WTC11 (cell line): ENCODE measurements around the gene CEP57L1. TPM values are rescaled to one million over a fixed set of nuclear protein-coding genes. Genes with fewer than 3 reads are reported as not detected.

Experiments
- ATAC-seq: fragments of 200-7000 bp; cut with Tn5 transposase; 2 replicates; pipeline ENCODE4 v1.10.0; 2021; ENCODE audit warnings: mild to moderate bottlenecking, moderate library complexity
- CTCF ChIA-PET: fragments of 300-600 bp; sonication (Branson Sonifier 250); formaldehyde crosslinking; loops from one replicate; lab custom pipeline; 2021; ENCODE audit warnings: antibody characterized with exemption; lab: Charles Lee
- POLR2A ChIA-PET: fragments of 350-600 bp; sonication (Branson Sonifier 250); formaldehyde crosslinking; loops from one replicate; lab custom pipeline; 2021; ENCODE audit warnings: antibody characterized with exemption; lab: Charles Lee
- DNase-seq: peaks from one replicate; pipeline ENCODE4 v3.0.0; 2021; ENCODE audit warnings: low spot score
- H3K27ac Mint-ChIP-seq: 2 replicates; pipeline ENCODE4 v1.8.0; 2021; ENCODE audit warnings: mixed read lengths
- H3K27me3 Mint-ChIP-seq: 2 replicates; pipeline ENCODE4 v1.8.0; 2021; ENCODE audit warnings: low read depth, mild to moderate bottlenecking, moderate library complexity, mixed read lengths
- H3K36me3 Mint-ChIP-seq: 2 replicates; pipeline ENCODE4 v1.8.0; 2021; ENCODE audit warnings: mixed read lengths
- H3K4me1 Mint-ChIP-seq: 2 replicates; pipeline ENCODE4 v1.8.0; 2022; ENCODE audit warnings: mixed read lengths
- H3K4me3 Mint-ChIP-seq: 2 replicates; pipeline ENCODE4 v1.8.0; 2021; ENCODE audit warnings: mild to moderate bottlenecking, moderate library complexity, mixed read lengths
- H3K9me3 Mint-ChIP-seq: 2 replicates; pipeline ENCODE4 v1.8.0; 2021; ENCODE audit warnings: mixed read lengths
- FOXK1 ChIP-seq: sonication (generic); formaldehyde crosslinking; IDR thresholded peaks from 2 replicates; pipeline ENCODE4 v1.8.0; 2022; ENCODE audit warnings: mild to moderate bottlenecking, moderate library complexity, missing genetic modification reagents
- FOXP1 ChIP-seq: sonication (generic); formaldehyde crosslinking; IDR thresholded peaks from 2 replicates; pipeline ENCODE4 v1.8.0; 2022; ENCODE audit warnings: missing genetic modification reagents, mild to moderate bottlenecking, moderate library complexity, borderline replicate concordance
- GABPB1 ChIP-seq: sonication (generic); formaldehyde crosslinking; IDR thresholded peaks from 2 replicates; pipeline ENCODE4 v1.8.1; 2023; ENCODE audit warnings: mild to moderate bottlenecking, missing genetic modification reagents
- JUN ChIP-seq: sonication (generic); formaldehyde crosslinking; IDR thresholded peaks from 2 replicates; pipeline ENCODE4 v1.8.0; 2023; ENCODE audit warnings: mild to moderate bottlenecking, missing genetic modification reagents
- KAT7 ChIP-seq: sonication (generic); formaldehyde crosslinking; IDR thresholded peaks from 2 replicates; pipeline ENCODE4 v1.8.1; 2023; ENCODE audit warnings: missing genetic modification reagents, mild to moderate bottlenecking, borderline replicate concordance
- MYBL2 ChIP-seq: sonication (generic); formaldehyde crosslinking; IDR thresholded peaks from 2 replicates; pipeline ENCODE4 v1.8.1; 2023; ENCODE audit warnings: mild to moderate bottlenecking, moderate library complexity, missing genetic modification reagents
- NFATC4 ChIP-seq: fragments of 250-450 bp; sonication (Bioruptor Pico); IDR thresholded peaks from 2 replicates; pipeline ENCODE4 v1.9.0; 2021; ENCODE audit warnings: mild to moderate bottlenecking
- OVOL2 ChIP-seq: fragments of 250-450 bp; sonication (Bioruptor Pico); IDR thresholded peaks from 2 replicates; pipeline ENCODE4 v1.9.0; 2021; ENCODE audit warnings: mild to moderate bottlenecking, borderline replicate concordance
- PRRX2 ChIP-seq: fragments of 250-450 bp; sonication (Bioruptor Pico); IDR thresholded peaks from 2 replicates; pipeline ENCODE4 v1.8.0; 2021; ENCODE audit warnings: mild to moderate bottlenecking
- SOX15 ChIP-seq: fragments of 250-450 bp; sonication (Bioruptor Pico); IDR thresholded peaks from 2 replicates; pipeline ENCODE4 v1.9.0; 2021; ENCODE audit warnings: mild to moderate bottlenecking
- ZNF121 ChIP-seq: sonication (generic); formaldehyde crosslinking; IDR thresholded peaks from 2 replicates; pipeline ENCODE4 v1.8.0; 2023; ENCODE audit warnings: missing genetic modification reagents
- ZNF317 ChIP-seq: sonication (generic); formaldehyde crosslinking; IDR thresholded peaks from 2 replicates; pipeline ENCODE4 v1.8.1; 2023; ENCODE audit warnings: low read depth, mild to moderate bottlenecking, moderate library complexity, missing genetic modification reagents, borderline replicate concordance
- total RNA-seq: library from RNA; stranded (reverse); gene quantifications from 3 replicates; pipeline ENCODE4 v1.2.3, GENCODE V29; 2021
- TF ChIP-seq, protein P1 (sequence below): sonication (generic); formaldehyde crosslinking; IDR thresholded peaks from 2 replicates; pipeline ENCODE4 v1.8.1; 2023; ENCODE audit warnings: mild to moderate bottlenecking, missing genetic modification reagents, moderate library complexity
- TF ChIP-seq, protein P2 (sequence below): sonication (generic); formaldehyde crosslinking; conservative IDR thresholded peaks from 2 replicates; pipeline ENCODE4 v1.8.1; 2023; ENCODE audit warnings: mild to moderate bottlenecking, low read depth, missing genetic modification reagents, moderate library complexity
- TF ChIP-seq, protein P3 (sequence below): sonication (generic); formaldehyde crosslinking; IDR thresholded peaks from 2 replicates; pipeline ENCODE4 v1.8.0; 2022; ENCODE audit warnings: mild to moderate bottlenecking, missing genetic modification reagents
- TF ChIP-seq, protein P4 (sequence below): sonication (generic); formaldehyde crosslinking; IDR thresholded peaks from 2 replicates; pipeline ENCODE4 v1.8.1; 2022; ENCODE audit warnings: mild to moderate bottlenecking, missing genetic modification reagents, moderate library complexity, borderline replicate concordance
- TF ChIP-seq, protein P5 (sequence below): fragments of 250-450 bp; sonication (Bioruptor Pico); IDR thresholded peaks from 2 replicates; pipeline ENCODE4 v1.9.0; 2021; ENCODE audit warnings: mild to moderate bottlenecking
- TF ChIP-seq, protein P6 (sequence below): sonication (generic); formaldehyde crosslinking; IDR thresholded peaks from 2 replicates; pipeline ENCODE4 v1.8.0; 2022; ENCODE audit warnings: mild to moderate bottlenecking, missing genetic modification reagents
- TF ChIP-seq, protein P7 (sequence below): sonication (generic); formaldehyde crosslinking; IDR thresholded peaks from 2 replicates; pipeline ENCODE4 v1.8.0; 2023; ENCODE audit warnings: mild to moderate bottlenecking, missing genetic modification reagents

The CEP57L1 gene
- total RNA-seq, 1 experiment from 2014 or later: 13.1 TPM

DNA sequence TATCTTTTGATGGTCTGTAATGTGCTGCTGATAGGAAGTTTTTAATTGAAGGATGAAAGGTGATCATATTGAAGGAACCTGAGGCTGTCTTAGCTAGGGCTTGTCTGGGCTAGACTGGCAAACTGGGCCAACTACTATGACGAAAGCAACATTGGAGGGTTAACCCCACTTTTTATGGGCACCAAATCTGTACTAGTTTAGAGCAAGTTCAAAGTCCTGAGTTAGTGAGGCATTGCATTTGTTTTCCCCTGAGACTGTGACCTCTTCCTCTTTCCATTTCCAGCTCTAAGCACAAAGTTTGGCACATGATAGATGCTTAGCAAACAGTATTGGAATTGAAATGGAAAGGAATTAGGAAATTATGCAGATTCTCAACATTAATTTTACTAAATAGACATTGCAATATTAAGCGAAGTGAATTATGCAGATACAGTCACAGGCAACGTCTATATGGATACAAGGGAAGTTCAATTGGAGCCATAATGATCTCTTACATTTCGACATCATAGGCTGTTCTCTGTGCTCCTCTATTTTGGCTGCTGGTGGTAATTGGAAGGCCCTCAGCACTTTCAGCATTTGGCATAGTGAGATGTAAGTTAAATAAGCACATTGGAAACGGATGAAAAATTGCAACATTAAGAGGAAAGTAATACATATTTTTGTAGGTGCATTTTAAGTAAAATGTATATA is 22.2 kb downstream of the CEP57L1 start:
- H3K36me3 Mint-ChIP-seq: no peaks in the 10 kb centered on the region
- TF ChIP-seq KAT7 (CRISPR knock-in tag) (no peak), OVOL2 (CRISPR knock-in tag) (no peak), ZNF121 (CRISPR knock-in tag) (no peak), FOXK1 (CRISPR knock-in tag) (no peak), PRRX2 (CRISPR knock-in tag) (no peak), JUN (CRISPR knock-in tag) (no peak)
- TF ChIP-seq, protein P1, sequence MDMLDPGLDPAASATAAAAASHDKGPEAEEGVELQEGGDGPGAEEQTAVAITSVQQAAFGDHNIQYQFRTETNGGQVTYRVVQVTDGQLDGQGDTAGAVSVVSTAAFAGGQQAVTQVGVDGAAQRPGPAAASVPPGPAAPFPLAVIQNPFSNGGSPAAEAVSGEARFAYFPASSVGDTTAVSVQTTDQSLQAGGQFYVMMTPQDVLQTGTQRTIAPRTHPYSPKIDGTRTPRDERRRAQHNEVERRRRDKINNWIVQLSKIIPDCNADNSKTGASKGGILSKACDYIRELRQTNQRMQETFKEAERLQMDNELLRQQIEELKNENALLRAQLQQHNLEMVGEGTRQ: no peak
- TF ChIP-seq, protein P2, sequence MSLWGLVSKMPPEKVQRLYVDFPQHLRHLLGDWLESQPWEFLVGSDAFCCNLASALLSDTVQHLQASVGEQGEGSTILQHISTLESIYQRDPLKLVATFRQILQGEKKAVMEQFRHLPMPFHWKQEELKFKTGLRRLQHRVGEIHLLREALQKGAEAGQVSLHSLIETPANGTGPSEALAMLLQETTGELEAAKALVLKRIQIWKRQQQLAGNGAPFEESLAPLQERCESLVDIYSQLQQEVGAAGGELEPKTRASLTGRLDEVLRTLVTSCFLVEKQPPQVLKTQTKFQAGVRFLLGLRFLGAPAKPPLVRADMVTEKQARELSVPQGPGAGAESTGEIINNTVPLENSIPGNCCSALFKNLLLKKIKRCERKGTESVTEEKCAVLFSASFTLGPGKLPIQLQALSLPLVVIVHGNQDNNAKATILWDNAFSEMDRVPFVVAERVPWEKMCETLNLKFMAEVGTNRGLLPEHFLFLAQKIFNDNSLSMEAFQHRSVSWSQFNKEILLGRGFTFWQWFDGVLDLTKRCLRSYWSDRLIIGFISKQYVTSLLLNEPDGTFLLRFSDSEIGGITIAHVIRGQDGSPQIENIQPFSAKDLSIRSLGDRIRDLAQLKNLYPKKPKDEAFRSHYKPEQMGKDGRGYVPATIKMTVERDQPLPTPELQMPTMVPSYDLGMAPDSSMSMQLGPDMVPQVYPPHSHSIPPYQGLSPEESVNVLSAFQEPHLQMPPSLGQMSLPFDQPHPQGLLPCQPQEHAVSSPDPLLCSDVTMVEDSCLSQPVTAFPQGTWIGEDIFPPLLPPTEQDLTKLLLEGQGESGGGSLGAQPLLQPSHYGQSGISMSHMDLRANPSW (CRISPR knock-in tag): no peak
- TF ChIP-seq, protein P3, sequence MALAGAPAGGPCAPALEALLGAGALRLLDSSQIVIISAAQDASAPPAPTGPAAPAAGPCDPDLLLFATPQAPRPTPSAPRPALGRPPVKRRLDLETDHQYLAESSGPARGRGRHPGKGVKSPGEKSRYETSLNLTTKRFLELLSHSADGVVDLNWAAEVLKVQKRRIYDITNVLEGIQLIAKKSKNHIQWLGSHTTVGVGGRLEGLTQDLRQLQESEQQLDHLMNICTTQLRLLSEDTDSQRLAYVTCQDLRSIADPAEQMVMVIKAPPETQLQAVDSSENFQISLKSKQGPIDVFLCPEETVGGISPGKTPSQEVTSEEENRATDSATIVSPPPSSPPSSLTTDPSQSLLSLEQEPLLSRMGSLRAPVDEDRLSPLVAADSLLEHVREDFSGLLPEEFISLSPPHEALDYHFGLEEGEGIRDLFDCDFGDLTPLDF (CRISPR knock-in tag): no peak
- TF ChIP-seq, protein P4, sequence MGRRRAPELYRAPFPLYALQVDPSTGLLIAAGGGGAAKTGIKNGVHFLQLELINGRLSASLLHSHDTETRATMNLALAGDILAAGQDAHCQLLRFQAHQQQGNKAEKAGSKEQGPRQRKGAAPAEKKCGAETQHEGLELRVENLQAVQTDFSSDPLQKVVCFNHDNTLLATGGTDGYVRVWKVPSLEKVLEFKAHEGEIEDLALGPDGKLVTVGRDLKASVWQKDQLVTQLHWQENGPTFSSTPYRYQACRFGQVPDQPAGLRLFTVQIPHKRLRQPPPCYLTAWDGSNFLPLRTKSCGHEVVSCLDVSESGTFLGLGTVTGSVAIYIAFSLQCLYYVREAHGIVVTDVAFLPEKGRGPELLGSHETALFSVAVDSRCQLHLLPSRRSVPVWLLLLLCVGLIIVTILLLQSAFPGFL (CRISPR knock-in tag): no peak
- TF ChIP-seq, protein P5, sequence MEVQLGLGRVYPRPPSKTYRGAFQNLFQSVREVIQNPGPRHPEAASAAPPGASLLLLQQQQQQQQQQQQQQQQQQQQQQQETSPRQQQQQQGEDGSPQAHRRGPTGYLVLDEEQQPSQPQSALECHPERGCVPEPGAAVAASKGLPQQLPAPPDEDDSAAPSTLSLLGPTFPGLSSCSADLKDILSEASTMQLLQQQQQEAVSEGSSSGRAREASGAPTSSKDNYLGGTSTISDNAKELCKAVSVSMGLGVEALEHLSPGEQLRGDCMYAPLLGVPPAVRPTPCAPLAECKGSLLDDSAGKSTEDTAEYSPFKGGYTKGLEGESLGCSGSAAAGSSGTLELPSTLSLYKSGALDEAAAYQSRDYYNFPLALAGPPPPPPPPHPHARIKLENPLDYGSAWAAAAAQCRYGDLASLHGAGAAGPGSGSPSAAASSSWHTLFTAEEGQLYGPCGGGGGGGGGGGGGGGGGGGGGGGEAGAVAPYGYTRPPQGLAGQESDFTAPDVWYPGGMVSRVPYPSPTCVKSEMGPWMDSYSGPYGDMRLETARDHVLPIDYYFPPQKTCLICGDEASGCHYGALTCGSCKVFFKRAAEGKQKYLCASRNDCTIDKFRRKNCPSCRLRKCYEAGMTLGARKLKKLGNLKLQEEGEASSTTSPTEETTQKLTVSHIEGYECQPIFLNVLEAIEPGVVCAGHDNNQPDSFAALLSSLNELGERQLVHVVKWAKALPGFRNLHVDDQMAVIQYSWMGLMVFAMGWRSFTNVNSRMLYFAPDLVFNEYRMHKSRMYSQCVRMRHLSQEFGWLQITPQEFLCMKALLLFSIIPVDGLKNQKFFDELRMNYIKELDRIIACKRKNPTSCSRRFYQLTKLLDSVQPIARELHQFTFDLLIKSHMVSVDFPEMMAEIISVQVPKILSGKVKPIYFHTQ (CRISPR knock-in tag): no peak
- TF ChIP-seq, all 79 proteins: peak for 0
- ATAC-seq (no peak), DNase-seq (no peak)
- H3K27ac Mint-ChIP-seq: no peak overlapping the region
- ChIA-PET CTCF (no interaction called here), POLR2A (no interaction called here)
- H3K27me3 Mint-ChIP-seq: no peaks in the 10 kb centered on the region
- no peaks in the 10 kb centered on the region for H3K9me3 Mint-ChIP-seq
- peaks cover 3% of the 10 kb centered on the region; the same call in 1 of the 2 replicates for H3K4me1 Mint-ChIP-seq
- H3K4me3 Mint-ChIP-seq: no peak overlapping the region

DNA sequence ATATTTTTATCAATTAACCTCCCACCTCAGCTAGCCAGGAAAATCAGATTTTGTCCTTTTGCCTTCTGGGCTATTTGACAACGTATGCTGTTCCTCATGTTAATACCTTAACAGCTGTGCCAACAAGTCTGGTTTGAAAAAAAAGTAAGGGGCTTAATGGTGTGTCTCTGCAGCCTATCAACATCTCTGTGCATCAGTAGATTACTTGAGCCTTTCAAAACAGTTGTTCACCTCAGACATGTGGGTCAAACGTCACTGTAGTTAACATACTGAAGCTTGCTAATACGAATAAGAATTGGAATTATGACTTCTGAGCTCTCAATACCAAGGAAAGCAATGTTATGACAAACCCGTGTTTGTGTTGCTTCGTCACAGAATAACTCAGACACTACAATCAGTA is 23.0 kb downstream of the CEP57L1 start:
- no peak for ATAC-seq
- H3K4me3 Mint-ChIP-seq: no peak overlapping the region
- H3K9me3 Mint-ChIP-seq: no peaks in the 10 kb centered on the region
- no peaks in the 10 kb centered on the region for H3K36me3 Mint-ChIP-seq
- H3K4me1 Mint-ChIP-seq: no peaks in the 10 kb centered on the region
- H3K27ac Mint-ChIP-seq: no peak overlapping the region
- H3K27me3 Mint-ChIP-seq: no peaks in the 10 kb centered on the region
- no peak for DNase-seq
- CTCF ChIA-PET: no interaction called here
- POLR2A ChIA-PET: no interaction called here
- TF ChIP-seq, protein P6, sequence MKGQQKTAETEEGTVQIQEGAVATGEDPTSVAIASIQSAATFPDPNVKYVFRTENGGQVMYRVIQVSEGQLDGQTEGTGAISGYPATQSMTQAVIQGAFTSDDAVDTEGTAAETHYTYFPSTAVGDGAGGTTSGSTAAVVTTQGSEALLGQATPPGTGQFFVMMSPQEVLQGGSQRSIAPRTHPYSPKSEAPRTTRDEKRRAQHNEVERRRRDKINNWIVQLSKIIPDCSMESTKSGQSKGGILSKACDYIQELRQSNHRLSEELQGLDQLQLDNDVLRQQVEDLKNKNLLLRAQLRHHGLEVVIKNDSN (CRISPR knock-in tag): no peak
- no peak for TF ChIP-seq PRRX2 (CRISPR knock-in tag)
- TF ChIP-seq MYBL2 (CRISPR knock-in tag): no peak
- no peak for TF ChIP-seq SOX15
- TF ChIP-seq, protein P4 (CRISPR knock-in tag): no peak
- TF ChIP-seq, protein P3 (CRISPR knock-in tag): no peak
- no peak for TF ChIP-seq FOXP1
- no peak for TF ChIP-seq ZNF317 (CRISPR knock-in tag)
- no peak for TF ChIP-seq GABPB1 (CRISPR knock-in tag)
- TF ChIP-seq, protein P7, sequence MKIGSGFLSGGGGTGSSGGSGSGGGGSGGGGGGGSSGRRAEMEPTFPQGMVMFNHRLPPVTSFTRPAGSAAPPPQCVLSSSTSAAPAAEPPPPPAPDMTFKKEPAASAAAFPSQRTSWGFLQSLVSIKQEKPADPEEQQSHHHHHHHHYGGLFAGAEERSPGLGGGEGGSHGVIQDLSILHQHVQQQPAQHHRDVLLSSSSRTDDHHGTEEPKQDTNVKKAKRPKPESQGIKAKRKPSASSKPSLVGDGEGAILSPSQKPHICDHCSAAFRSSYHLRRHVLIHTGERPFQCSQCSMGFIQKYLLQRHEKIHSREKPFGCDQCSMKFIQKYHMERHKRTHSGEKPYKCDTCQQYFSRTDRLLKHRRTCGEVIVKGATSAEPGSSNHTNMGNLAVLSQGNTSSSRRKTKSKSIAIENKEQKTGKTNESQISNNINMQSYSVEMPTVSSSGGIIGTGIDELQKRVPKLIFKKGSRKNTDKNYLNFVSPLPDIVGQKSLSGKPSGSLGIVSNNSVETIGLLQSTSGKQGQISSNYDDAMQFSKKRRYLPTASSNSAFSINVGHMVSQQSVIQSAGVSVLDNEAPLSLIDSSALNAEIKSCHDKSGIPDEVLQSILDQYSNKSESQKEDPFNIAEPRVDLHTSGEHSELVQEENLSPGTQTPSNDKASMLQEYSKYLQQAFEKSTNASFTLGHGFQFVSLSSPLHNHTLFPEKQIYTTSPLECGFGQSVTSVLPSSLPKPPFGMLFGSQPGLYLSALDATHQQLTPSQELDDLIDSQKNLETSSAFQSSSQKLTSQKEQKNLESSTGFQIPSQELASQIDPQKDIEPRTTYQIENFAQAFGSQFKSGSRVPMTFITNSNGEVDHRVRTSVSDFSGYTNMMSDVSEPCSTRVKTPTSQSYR (CRISPR knock-in tag): no peak
- TF ChIP-seq NFATC4 (CRISPR knock-in tag): no peak
